Putamen (tissue), 1 donor: ENCODE data around the gene SLC30A2.

Experiments
- DNase-seq: peaks from one replicate; pipeline ENCODE4 v3.0.0-alpha.2; 2016; ENCODE audit warnings: low spot score

SLC30A2 gene

DNA sequence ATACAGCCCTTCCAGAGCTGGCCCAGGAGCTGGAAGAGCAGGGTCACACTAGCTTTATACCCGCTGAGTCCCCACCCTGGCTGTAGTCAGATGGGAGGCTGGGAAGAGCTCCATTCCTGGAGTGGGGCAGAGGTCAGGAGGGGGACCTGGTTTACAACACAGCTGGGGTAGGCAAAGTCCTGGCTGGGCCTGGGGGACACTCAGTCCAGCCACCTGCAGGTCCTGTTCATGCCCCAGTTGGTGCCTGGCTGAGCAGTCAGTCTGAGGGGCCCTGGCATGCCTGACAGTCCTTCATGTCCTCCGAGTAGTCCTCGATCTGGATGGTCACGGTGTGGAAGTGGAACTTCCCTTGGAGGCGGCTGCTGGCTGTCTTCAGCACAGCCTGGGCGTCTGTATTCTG is 7.0 kb downstream of the SLC30A2 start:
- no peak for DNase-seq

DNA sequence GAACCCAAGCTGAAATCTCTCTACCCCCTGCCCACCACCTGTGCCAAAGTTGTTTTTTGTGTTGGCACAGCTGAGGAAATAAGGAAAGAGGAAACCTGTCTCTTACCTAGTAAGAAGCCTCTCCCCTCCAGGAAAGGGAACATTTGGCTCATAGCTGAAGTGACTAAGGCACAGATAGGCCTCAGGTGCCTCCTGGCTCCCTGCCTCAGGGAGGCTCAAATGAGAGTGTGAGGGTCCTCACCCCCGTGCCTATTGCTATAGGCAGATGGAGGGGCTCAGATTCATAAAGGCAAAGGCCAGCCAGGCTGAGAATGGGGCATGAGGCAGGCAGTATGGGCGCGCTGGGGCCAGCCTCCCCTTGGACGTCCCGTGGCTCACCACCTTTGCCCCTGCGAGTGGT is 7.4 kb downstream of the SLC30A2 start:
- DNase-seq = no peak

DNA sequence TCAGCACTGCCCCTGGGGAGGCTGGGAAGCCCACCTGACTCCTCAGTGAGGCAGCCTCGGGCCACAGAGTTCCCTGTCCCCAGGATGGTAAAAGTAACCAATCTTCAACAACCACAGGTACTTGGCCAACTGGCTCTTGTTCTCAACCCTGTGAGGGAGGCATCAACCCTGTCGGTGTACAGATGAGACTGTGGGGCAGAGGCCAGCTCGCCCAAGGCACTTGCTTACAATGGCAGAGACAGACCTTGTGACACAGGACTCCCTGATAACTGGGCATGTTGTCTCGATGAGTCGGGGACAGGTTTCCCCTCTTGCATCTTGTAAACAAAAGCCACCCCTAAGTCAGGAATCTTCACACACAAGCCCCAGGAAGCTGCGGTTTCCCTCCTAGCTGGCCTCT is 8.0 kb downstream of the SLC30A2 start:
- no peak for DNase-seq

DNA sequence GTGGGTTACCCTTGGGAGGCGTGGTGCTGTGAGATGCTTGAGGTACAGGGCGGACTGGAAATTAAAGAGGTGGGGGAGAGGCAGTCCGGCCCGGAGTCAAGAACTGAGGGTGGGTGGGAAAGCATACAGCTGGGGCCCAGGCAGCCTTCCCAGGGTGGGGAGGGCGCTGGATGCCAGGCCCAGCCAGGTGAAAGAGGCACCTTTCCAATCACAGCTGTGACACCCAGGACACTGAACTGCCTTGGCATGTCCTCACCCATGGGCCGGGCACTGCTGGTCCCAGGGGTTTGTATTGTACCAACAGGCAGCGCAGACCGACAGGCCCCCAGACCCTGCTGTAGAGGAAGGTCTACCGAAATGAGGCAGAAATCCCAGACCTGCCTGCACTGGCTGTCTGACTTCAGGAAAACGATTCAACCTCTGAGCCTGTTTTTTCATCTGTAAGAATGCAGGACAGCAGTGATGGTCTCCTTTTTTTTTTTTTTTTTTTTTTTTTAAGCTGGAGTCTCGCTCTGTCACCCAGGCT is 9.1 kb downstream of the SLC30A2 start:
- no peak for DNase-seq

DNA sequence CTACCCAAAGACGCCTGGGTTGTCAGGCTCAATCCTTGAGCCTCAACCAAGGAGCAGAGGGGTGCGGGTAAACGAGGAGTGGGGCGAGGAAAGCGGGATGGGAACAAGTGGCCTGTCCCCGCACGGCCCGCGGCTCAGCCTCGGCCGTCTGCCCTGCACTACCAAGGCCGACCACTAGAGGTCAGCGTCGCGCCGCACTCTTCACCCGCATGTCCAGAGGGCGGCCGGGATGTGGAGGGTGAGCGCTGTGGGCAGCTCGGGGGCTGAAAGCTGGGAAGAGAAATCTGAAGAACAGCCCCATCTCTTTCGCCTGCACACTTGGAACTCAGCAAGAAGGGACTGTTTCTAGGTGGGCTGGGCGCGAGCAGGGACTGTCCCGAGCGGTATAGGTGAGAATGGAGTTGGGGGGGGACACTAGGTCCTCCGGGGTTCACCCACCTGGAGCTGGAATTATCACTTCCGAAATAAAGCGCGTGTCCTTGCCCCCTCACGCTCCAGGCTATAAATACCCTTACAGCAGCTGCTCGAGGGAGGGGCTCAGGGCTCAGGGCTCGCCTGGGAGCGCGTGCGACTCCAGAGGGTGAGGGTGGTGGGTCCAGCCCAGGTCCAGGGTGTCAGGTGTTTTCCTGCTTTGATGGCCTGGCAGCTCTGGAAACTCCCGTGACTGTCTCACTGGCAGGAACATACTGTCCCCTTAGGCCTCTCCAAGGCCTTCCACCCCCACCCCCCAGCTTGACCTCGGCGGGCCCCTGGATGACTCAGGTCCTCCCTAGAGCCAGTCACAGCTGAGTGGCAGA is 9.8 kb downstream of the SLC30A2 start:
- DNase-seq = peak; percentile 68

DNA sequence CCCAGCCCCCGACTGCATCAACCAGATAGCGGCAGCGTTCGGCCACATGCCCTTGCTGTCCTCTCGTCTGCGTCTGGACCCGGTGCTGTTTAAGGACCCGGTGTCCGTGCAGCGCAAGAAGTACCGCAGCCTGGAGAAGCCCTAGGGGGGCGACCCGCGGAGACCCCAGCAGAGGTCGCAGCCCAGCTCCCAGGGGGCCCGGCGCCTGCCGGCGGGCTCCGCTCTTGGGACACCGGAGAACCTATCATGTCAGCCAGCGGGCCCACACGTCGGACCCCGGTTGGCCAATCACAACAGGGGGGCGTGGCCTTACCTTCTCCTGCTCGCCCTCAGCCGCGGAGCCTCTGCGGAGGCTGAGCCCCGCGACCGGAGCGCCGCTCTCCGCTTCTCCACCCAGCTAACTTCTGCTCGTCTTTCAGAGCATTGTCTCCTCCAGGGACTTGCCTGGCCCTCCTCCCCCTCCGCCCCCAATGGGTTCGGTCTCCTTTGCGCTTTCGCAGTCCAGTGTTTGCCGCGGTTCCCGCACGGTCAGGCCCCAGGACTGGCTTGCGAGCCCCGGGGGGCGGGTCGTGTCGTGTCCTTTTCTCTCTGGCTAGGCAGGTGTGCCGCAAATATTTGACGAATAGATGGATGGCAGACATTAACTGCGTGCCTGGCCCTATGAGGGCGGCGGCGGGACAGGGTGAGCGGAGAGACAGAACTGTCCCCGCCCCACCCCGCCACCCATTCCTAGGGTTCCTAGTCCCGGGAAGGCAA is 10.5 kb downstream of the SLC30A2 start:
- DNase-seq = peak; percentile 91

DNA sequence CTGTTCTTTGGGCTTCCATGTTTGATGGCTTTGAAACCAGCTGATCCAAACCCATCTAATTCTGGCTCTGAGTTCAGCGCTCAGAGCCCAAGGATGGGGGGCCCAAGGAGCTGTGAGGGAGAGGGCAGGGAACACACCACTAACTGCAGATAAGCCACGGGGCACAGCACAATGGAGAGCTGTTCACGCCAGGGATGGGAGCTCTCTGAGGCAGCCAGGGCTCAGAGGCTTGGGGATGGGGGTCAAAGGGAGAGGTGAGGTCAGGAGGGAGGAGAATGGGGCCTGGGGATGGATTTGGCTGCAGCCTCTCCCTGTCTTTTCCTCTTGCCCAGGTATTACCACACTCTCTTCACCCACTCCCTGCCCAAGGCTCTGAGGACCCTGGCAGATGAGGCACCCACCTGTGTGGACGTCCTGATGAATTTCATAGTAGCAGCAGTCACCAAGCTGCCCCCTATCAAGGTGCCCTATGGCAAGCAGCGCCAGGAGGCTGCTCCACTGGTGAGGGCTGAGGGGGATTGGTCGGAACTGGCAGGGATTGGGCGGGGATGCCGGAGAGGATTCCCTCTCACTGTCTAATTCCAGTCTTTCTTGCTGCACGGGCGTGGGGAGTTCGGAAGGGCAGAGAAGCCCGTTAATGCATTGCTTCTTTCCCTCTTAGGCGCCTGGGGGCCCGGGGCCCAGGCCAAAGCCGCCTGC is 11.3 kb downstream of the SLC30A2 start:
- no peak for DNase-seq

DNA sequence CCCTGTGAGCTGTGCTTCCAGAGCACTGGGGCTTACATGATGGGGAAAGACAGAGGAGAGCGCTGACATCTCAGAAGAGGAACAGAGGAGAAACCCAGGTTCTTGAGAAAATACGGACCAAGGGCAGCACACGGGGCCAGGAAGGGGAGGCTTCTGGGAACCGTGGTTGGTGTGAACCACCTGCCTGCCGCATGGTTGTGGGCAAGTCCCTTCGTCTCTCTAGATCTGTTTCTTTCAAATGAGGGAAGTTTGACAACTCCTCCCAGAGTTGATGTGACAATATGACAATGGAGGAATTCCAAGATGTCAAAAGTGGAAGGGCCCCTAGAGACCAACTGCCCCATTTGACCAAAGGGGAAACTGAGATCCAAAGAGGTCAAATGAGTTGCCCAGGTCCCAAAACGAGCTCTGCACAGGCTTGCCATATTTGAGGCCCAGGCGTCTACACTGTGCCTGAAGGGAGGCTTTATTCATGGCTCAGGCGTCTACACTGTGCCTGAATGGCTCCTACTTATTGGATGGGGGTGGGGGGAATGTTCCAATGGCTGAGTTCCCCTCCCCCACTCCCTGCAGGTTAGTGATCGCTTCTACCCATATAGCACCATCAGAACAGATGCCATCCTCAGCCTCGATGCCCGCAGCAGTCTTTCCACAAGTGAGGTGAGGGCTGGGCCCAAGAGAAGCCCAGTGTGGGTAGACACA is 13.1 kb downstream of the SLC30A2 start:
- DNase-seq = no peak

DNA sequence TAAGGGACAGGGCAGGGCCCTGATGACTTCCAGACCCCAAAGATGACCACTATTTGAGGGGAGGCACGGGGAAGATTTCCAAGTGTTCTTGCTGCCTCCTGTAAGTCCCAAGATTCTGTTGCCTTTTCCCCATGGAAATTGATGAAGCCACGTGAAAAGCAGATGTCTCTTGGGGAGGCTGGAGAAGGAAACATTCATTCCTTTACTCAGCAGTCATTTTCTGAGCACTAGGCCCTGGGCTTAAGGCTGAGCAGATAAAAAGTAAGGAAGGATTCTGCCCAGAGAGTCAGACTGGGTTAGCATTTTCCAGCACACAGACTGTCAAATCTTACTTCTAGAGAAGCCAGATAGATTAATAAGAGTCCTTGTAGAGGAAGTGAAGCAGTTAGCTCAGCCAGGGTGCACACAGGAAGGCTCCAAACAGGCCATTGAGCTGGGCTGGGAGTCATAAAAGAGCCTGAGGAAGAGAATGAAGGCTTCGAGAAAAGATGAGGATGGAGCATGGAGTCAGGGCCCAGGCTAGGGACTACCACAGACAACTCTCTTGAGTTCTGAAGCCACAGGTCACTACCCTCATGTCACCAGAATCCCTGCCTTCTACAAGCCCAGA is 14.2 kb downstream of the SLC30A2 start:
- DNase-seq = no peak

DNA sequence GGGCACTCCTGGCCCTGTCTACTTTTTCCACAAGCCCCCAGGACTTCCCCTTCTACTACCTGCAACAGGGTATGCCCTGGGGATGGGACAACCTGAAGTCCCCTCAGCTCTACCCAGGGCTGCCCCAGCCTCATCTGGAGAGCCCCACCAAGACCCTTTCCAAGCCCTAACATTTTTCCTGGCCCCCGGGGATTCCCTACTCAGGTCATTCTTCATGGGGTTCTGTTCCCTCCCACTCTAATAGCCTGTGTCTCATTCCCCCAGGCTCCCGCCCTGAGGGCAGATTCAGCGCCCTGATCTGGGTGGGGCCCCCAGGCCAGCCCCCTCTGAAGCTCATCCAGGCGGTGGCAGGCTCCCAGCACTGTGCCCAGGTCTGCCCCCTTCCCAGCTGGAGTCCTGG is 14.7 kb downstream of the SLC30A2 start:
- no peak for DNase-seq

DNA sequence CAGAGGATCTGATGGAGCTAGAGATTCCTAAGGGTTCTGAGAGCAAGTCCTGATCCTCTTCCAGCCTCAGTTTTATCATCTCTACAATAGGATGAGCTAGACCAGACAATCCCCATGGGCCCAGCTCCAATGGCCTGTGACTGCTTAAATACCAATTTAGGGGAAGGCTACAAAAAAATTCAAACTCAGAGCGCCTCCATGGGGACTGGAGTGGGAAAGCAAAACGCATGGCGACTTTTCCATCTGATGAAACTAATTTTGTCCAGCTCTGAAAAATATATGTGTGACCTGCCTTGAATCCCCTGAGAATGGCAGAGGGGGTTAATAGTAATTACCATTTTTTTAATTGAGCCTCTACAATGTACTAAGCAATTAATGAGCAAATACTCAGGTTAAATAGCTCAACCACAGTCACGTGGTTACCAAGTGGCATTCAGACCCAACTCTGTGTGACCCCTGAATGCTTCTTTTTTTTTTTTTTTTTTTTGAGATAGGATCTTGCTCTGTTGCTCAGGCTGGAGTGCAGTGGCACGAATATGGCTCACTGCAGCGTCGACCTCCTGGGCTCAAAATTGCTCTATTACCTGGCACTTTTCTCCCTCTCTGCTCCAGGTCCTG is 15.9 kb downstream of the SLC30A2 start:
- no peak for DNase-seq

DNA sequence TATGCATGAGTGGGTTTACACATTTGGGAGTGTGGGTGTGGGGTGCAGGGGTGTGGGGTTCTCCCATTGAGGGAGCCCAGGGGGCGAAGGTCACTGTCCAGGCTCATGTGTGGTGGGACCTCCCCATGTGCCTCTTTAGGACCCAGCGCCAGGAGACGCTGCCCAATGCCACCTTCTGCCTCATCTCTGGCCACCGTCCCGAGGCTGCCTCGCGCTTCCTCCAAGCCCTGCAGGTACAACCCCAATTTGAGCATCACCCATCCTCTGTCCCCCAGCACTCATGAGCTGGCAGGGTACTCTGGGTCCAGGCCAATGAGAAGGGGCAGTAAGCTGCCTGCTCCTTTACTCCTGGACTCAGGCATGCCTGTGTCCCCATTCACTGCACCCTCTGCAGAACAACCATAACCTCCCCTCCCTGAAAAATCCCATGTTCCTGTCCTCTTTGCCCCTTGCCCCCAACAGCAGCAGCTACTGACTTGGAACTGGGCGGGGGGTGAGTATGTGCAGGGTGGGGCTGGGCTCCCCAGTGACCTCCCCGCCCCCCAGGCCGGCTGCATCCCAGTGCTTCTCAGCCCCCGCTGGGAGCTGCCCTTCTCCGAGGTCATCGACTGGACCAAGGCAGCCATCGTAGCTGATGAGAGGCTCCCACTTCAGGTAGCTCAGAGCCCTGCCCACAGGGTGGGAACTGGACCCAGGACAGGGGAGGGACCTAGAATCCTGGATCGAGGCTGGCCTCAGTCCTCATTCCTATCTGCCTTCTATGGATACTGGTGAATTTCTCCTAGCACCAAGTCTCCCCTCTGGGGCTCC is 16.7 kb downstream of the SLC30A2 start:
- no peak for DNase-seq

DNA sequence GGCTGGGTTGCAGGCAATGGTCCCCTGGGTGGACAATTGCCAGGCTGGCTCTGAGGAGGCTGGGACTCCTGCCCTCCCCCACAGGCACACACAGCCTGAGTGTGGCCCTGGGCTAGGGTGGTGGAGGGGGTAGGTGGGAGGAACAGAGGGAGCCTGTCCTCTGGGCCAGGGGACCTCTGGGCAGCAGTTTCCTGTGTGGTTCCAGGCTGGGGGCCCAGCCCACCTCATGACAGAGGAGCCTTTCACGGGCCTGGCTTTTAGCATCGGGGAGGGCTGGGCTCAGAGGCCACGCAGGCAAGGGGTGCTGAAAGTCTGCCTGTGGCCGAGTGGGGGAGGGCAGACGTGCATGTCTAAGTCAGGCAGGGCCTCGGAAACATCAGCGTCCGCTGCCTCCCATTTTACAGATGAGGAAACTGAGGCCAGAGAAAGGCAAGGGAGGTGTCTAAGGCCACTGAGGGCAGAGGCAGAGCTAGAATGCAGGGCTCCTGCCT is 17.4 kb downstream of the SLC30A2 start:
- no peak for DNase-seq

DNA sequence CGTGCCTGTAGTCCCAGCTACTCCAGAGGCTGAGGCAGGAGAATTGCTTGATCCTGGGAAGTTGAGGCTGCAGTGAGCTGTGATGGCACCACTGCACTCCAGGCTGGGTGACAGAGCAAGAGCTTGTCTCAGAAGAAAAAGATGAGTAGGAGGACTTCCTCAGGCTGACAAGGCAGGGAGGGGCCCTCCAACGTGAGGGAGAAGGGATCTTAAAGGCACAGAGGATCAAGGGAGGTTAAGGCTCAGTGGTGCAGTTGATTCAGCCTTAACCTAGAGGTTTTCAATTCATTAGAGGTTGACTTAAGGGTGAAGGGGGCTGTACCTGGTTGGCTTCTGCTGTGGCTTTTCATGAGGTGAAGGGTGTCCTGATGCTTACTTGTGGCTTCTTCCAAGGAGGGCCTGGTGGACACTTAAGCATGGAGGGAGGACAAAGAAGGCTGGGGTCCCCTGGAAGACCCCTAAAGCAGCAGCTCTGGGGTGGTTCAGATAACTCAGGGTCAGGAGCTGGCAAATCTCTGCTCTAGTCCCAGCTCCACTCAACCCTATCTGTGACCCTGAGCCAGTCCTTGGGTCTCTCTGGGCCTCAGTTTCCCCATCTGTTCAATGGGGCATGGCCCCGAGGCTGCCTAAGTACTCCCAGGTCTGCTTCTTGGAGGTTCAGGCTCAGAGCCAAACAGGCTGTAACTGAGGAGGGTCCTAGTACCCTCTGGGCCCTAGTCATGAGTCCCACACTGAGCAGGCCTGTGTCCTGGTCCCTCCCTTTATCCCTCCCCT is 18.0 kb downstream of the SLC30A2 start:
- peak; percentile 71 for DNase-seq

DNA sequence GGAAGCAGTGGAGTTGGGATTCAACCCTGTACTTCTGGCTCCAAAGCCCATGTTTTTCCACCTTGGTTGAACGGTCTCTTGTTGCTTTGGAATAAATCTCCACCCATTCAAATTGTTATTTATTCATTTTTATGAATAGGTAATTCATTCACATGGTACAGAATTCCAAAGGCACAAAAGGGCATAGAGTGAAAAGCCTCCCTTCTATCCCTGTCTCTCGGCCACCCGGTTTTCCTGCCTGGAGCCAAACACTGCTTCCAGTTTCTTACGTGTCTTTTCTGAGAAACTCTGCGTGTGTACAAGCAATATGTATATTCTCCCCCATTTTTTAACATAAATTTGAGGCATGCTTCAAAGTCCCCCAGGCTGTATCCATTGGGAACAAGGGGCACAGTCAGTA is 20.4 kb downstream of the SLC30A2 start:
- DNase-seq = no peak

DNA sequence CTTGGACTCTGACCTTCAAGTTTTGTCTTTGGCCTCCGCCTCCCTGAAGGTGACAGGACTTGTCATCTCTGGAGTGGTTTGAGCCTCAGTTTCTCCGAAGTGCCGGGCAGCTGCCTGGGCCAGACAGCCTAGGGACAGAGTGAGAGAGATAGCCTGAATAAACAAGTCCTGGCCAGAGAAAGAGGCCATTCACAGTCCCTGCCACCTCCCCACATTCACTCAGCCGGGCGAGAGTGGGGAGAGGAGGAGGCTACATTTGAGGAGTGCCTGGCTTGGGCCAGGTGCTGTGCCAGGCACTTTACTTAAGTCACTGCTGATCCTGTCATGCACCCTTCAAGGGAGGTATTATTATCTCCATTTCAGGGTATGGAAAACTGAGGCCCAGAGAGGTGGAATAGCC is 20.9 kb downstream of the SLC30A2 start:
- no peak for DNase-seq

DNA sequence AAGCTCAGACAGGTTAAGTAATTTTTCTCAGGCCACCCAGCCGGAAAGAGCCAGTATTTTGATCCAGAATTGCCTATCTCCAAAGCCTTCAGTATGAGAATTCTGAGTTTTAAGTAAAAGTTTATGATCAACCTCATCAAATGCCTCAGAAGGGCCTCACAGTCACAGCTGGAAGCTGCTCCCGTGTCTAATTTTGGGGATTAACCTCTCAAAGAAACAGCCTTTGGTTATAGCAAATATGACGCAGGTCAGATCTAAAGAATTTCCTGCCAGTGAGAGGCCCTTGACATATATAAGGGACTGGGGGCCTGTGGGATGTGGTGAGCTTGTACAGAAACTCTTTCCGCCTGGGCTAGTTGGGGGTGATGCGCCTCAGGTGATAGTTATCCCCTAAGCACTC is 22.1 kb downstream of the SLC30A2 start:
- no peak for DNase-seq

DNA sequence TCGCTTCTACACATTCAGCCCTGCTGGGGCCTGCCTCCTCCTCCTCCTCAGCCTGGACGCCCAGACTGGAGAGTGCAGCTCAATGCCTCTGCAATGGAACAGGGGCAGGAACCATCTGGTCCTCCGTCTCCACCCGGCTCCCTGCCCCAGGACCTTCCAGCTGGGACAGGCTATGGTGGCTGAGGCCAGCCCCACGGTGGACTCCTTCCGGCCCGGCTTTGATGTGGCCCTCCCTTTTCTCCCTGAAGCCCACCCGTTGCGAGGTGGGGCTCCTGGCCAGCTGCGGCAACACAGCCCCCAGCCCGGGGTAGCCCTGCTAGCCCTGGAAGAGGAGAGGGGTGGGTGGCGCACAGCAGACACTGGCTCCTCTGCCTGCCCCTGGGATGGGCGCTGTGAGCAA is 22.9 kb downstream of the SLC30A2 start:
- DNase-seq = no peak

DNA sequence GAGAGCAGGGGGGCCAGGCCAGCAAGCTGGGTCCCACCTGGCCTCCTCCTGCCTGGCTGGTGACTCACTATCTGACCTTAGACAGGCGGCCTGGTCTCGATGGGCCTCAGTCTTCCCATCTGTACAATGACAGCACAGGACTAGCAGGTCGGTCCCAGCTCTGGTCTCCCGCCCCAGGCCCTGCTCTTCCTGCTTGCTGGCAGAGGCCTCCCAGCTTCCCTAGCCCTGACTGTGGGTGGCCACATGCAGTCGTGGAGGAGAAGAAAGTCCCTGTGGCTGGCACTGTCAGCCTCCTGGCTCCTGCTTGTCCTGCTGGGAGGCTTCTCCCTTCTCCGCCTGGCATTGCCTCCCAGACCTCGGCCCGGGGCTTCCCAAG is 23.5 kb downstream of the SLC30A2 start:
- no peak for DNase-seq
